ENCODE data around the gene UGT2A3.
"Not testable (repeated sequence)": the region's sequence is repeated elsewhere in the genome, so short reads cannot be mapped to it uniquely, and the experiment has no call there.

Gene UGT2A3

GRCh38 chr4:68951078-68951805, at the start of gene UGT2A3:
UGT2A3 (minus strand) TSS chr4:68951804; CDS start chr4:68951760, 44 bp downstream.
- no peak for DNase-seq (ENCODE audit: low read depth in 2 of 2)

- DNase-seq (ENCODE audit: low read depth in 2 of 2) = no peak
These were observed 45.4 kb upstream of the UGT2A3 start for GRCh38 chr4:68997040-68997439.

GRCh38 chr4:68995292-68995691, 43.7 kb upstream of the UGT2A3 start:
- DNase-seq (ENCODE audit: low read depth in 2 of 2) = no peak

- no peak for DNase-seq (ENCODE audit: low read depth in 2 of 2)
These were observed 35.4 kb upstream of the UGT2A3 start for GRCh38 chr4:68987007-68987406.

- no peak for DNase-seq (ENCODE audit: low read depth in 2 of 2)
These were observed 33.8 kb upstream of the UGT2A3 start for GRCh38 chr4:68985442-68985841.

- no peak for DNase-seq (ENCODE audit: low read depth in 2 of 2)
These were observed 33.3 kb upstream of the UGT2A3 start for GRCh38 chr4:68984947-68985346.

GRCh38 chr4:68963374-68963773, 11.8 kb upstream of the UGT2A3 start:
- no peak for DNase-seq (ENCODE audit: low read depth in 2 of 2)

GRCh38 chr4:68962868-68963267, 11.3 kb upstream of the UGT2A3 start:
- DNase-seq (ENCODE audit: low read depth in 2 of 2) = no peak

GRCh38 chr4:68960294-68961163, 8.9 kb upstream of the UGT2A3 start:
- no peak for DNase-seq (ENCODE audit: low read depth in 2 of 2)

GRCh38 chr4:68959085-68959484, 7.5 kb upstream of the UGT2A3 start:
- not testable (repeated sequence) for DNase-seq (ENCODE audit: low read depth in 2 of 2)

GRCh38 chr4:68954126-68954525, 2.5 kb upstream of the UGT2A3 start:
- DNase-seq (ENCODE audit: low read depth in 2 of 2) = no peak

GRCh38 chr4:68953056-68953596, 1.5 kb upstream of the UGT2A3 start:
- DNase-seq (ENCODE audit: low read depth in 2 of 2) = no peak

- no peak for DNase-seq (ENCODE audit: low read depth in 2 of 2)
These were observed 392 bp upstream of the UGT2A3 start for GRCh38 chr4:68951806-68952585.

- no peak for DNase-seq (ENCODE audit: low read depth in 2 of 2)
These were observed 1.6 kb downstream of the UGT2A3 start for GRCh38 chr4:68950033-68950432.

- DNase-seq (ENCODE audit: low read depth in 2 of 2) = no peak
These were observed 2.6 kb downstream of the UGT2A3 start for GRCh38 chr4:68948985-68949384.

- no peak for DNase-seq (ENCODE audit: low read depth in 2 of 2)
These were observed 3.4 kb downstream of the UGT2A3 start for GRCh38 chr4:68948044-68948743.

- DNase-seq (ENCODE audit: low read depth in 2 of 2) = no peak
These were observed 22.4 kb downstream of the UGT2A3 start for GRCh38 chr4:68929076-68929737.

- DNase-seq (ENCODE audit: low read depth in 2 of 2) = no peak
These were observed 24.4 kb downstream of the UGT2A3 start for GRCh38 chr4:68927165-68927564.

- DNase-seq (ENCODE audit: low read depth in 2 of 2) = not testable (repeated sequence)
These were observed 29.4 kb downstream of the UGT2A3 start for GRCh38 chr4:68922202-68922601.

- no peak for DNase-seq (ENCODE audit: low read depth in 2 of 2)
These were observed 30.6 kb downstream of the UGT2A3 start for GRCh38 chr4:68921051-68921450.

GRCh38 chr4:68917016-68917415, 34.6 kb downstream of the UGT2A3 start:
- DNase-seq (ENCODE audit: low read depth in 2 of 2) = no peak
